ENCODE measurements around the gene IMPACT. TPM values are rescaled to one million over a fixed set of nuclear protein-coding genes. Genes with fewer than 3 reads are reported as not detected.

Gene IMPACT
- total and polyA plus RNA-seq, 2 donors (not counting 1 experiment from before 2014, with no cell fraction given), result 5.0 to 11.1 TPM

GRCh38 chr18:24414349-24415003 is 12.0 kb upstream of the IMPACT start:
- WGBS (ENCODE audit: insufficient coverage), result 59% methylated on average over 2 of the region's 3 CpGs
- Histone ChIP-seq H4K20me1 (ENCODE audit: control insufficient read depth, insufficient read depth, low read length, poor library complexity, severe bottlenecking) (no peaks in the 10 kb centered on the region), H3K4me2 (replicated peaks; ENCODE audit: low read depth, low read length, poor library complexity, severe bottlenecking) (no peak overlapping the region), H3K36me3 (replicated peaks in 1 of 2; ENCODE audit: control extremely low read depth in 1 of 2, control insufficient read depth in 1 of 2, extremely low read depth in 1 of 2, insufficient read depth in 2 of 2, low read length in 1 of 2) (no peaks in the 10 kb centered on the region), H3K79me2 (ENCODE audit: control insufficient read depth, insufficient read depth, low read length) (no peaks in the 10 kb centered on the region), H3K27me3 (replicated peaks in 1 of 4; ENCODE audit: control extremely low read depth in 1 of 4, control insufficient read depth in 3 of 4, insufficient read depth in 4 of 4, low read length in 3 of 4) (peaks cover 0 to 11% (median 3%) of the 10 kb centered on the region in 4 experiments), H3K27ac (ENCODE audit: low read length in 2 of 2) (no peak overlapping the region), H2AFZ (ENCODE audit: insufficient read depth, low read depth, low read length, poor library complexity, severe bottlenecking) (no peak overlapping the region), H3K9me3 (ENCODE audit: control extremely low read depth in 1 of 3, control insufficient read depth in 2 of 3, insufficient read depth in 1 of 3, low read length in 2 of 3) (no peaks in the 10 kb centered on the region), H3K9ac (ENCODE audit: low read length) (no peak overlapping the region), H3K4me1 (ENCODE audit: control insufficient read depth in 2 of 2, insufficient read depth in 2 of 2, low read length in 2 of 2) (no peaks in the 10 kb centered on the region), H3K4me3 (ENCODE audit: control extremely low read depth in 1 of 5, extremely low read depth in 1 of 5, insufficient read depth in 1 of 5, low read depth in 2 of 5, low read length in 4 of 5) (no peak overlapping the region)
- TF ChIP-seq EZH2 (IDR thresholded peaks at IDR 0.05; ENCODE audit: borderline replicate concordance, insufficient read depth, low read depth, low read length, poor library complexity, severe bottlenecking), result no peak
- no peak for TF ChIP-seq CTCF (IDR thresholded peaks at IDR 0.05)
- Mint-ChIP-seq H3K9me3 (ENCODE audit: insufficient read depth) (no peaks in the 10 kb centered on the region), H3K4me3 (no peak overlapping the region), H3K4me1 (no peaks in the 10 kb centered on the region), H3K27ac (no peak overlapping the region), H3K27me3 (peaks cover 39% of the 10 kb centered on the region)
- DNase-seq, result no peak
- intact Hi-C loops (cut with micrococcal nuclease), result no loop called here
- ATAC-seq (ENCODE audit: low read depth), result no peak
- POLR2A ChIA-PET, result interaction anchor here (0.6 kb wide), 1 partner anchor 34 kb away, joined by 6 read pairs; no protein-coding TSS in a partner anchor
- CTCF ChIA-PET, result interaction anchor here (0.7 kb wide), 1 partner anchor 16 kb away, joined by 3 read pairs; the partner anchor contains the start of gene OSBPL1A

GRCh38 chr18:24417480-24417879 is 9.0 kb upstream of the IMPACT start:
- Mint-ChIP-seq H3K27me3 (peaks cover 46% of the 10 kb centered on the region), H3K4me3 (no peak overlapping the region), H3K9me3 (ENCODE audit: insufficient read depth) (no peaks in the 10 kb centered on the region), H3K4me1 (no peaks in the 10 kb centered on the region), H3K27ac (no peak overlapping the region)
- Histone ChIP-seq H3K9ac (ENCODE audit: low read length) (no peak overlapping the region), H4K20me1 (ENCODE audit: control insufficient read depth, insufficient read depth, low read length, poor library complexity, severe bottlenecking) (no peaks in the 10 kb centered on the region), H3K9me3 (ENCODE audit: control extremely low read depth in 1 of 3, control insufficient read depth in 2 of 3, insufficient read depth in 1 of 3, low read length in 2 of 3) (no peaks in the 10 kb centered on the region), H3K4me1 (ENCODE audit: control insufficient read depth in 2 of 2, insufficient read depth in 2 of 2, low read length in 2 of 2) (no peaks in the 10 kb centered on the region), H3K79me2 (ENCODE audit: control insufficient read depth, insufficient read depth, low read length) (no peaks in the 10 kb centered on the region), H3K36me3 (replicated peaks in 1 of 2; ENCODE audit: control extremely low read depth in 1 of 2, control insufficient read depth in 1 of 2, extremely low read depth in 1 of 2, insufficient read depth in 2 of 2, low read length in 1 of 2) (no peaks in the 10 kb centered on the region), H3K27me3 (replicated peaks in 1 of 4; ENCODE audit: control extremely low read depth in 1 of 4, control insufficient read depth in 3 of 4, insufficient read depth in 4 of 4, low read length in 3 of 4) (peaks cover 0 to 21% (median 3%) of the 10 kb centered on the region in 4 experiments), H2AFZ (ENCODE audit: insufficient read depth, low read depth, low read length, poor library complexity, severe bottlenecking) (no peak overlapping the region), H3K27ac (ENCODE audit: low read length in 2 of 2) (no peak overlapping the region), H3K4me2 (replicated peaks; ENCODE audit: low read depth, low read length, poor library complexity, severe bottlenecking) (no peak overlapping the region), H3K4me3 (ENCODE audit: control extremely low read depth in 1 of 5, extremely low read depth in 1 of 5, insufficient read depth in 1 of 5, low read depth in 2 of 5, low read length in 4 of 5) (no peak overlapping the region)
- intact Hi-C loops (cut with micrococcal nuclease), result no loop called here
- CTCF ChIA-PET, result interaction anchor here (0.7 kb wide), 1 partner anchor 1714 kb away, joined by 3 read pairs; no protein-coding TSS in a partner anchor
- TF ChIP-seq EZH2 (IDR thresholded peaks at IDR 0.05; ENCODE audit: borderline replicate concordance, insufficient read depth, low read depth, low read length, poor library complexity, severe bottlenecking) (no peak), CTCF (IDR thresholded peaks at IDR 0.05) (no peak)
- DNase-seq (no peak), ATAC-seq (ENCODE audit: low read depth) (no peak)
- 95% methylated on average over 2 of the region's 3 CpGs for WGBS (ENCODE audit: insufficient coverage)
- POLR2A ChIA-PET, result no interaction called here
